Progenitor cell of endocrine pancreas (in vitro differentiated cells): Measurements from ENCODE around the gene PI16. TPM values are rescaled to one million over a fixed set of nuclear protein-coding genes. Genes with fewer than 3 reads are reported as not detected.
A peak's percentile ranks its signal among the peaks of the same experiment; 100 is the strongest.

Experiments used
- DNase-seq: peaks from one replicate; pipeline ENCODE4 v3.0.0; 2021; ENCODE audit warnings: low spot score; ENCODE audit not compliant: unreplicated experiment
- H3K27ac Mint-ChIP-seq: 2 replicates; pipeline ENCODE4 v1.8.0; 2021; ENCODE audit warnings: mild to moderate bottlenecking, moderate library complexity, mixed read lengths
- H3K27me3 Mint-ChIP-seq: 2 replicates; pipeline ENCODE4 v1.8.0; 2021; ENCODE audit warnings: mixed read lengths
- H3K36me3 Mint-ChIP-seq: 2 replicates; pipeline ENCODE4 v1.8.0; 2022; ENCODE audit warnings: mixed read lengths; ENCODE audit not compliant: insufficient read depth
- H3K4me1 Mint-ChIP-seq: 2 replicates; pipeline ENCODE4 v1.8.0; 2021; ENCODE audit warnings: low read depth, mixed read lengths
- H3K4me3 Mint-ChIP-seq: 2 replicates; pipeline ENCODE4 v1.8.0; 2021; ENCODE audit warnings: low read depth, mild to moderate bottlenecking, moderate library complexity, mixed read lengths
- H3K9me3 Mint-ChIP-seq: 2 replicates; pipeline ENCODE4 v1.8.0; 2021; ENCODE audit warnings: low read depth, mixed read lengths
- CTCF ChIP-seq: fragments of 200-600 bp; sonication (generic); IDR thresholded peaks from one replicate; pipeline ENCODE4 v1.5.0; 2021; ENCODE audit warnings: antibody characterized with exemption, mild to moderate bottlenecking; ENCODE audit not compliant: unreplicated experiment
- total RNA-seq: library from RNA; stranded (reverse); gene quantifications from 2 replicates; pipeline ENCODE4 v1.2.1, GENCODE V29; 2021

PI16 gene
- total RNA-seq, 1 donor from 2014 or later, result not detected

- Mint-ChIP-seq H3K4me3 (no peak overlapping the region), H3K36me3 (peaks cover 12% of the 10 kb centered on the region), H3K27ac (no peak overlapping the region), H3K27me3 (no peaks in the 10 kb centered on the region), H3K9me3 (no peaks in the 10 kb centered on the region), H3K4me1 (peaks cover 4% of the 10 kb centered on the region)
- no peak for TF ChIP-seq CTCF
- no peak for DNase-seq
Measured at GRCh38 chr6:36976509-36976908, 22.0 kb downstream of the PI16 start.

- H3K36me3 Mint-ChIP-seq, result peaks cover 12% of the 10 kb centered on the region
- DNase-seq, result no peak
- H3K9me3 Mint-ChIP-seq, result no peaks in the 10 kb centered on the region
- H3K27ac Mint-ChIP-seq, result peak overlapping the region; percentile 16
- H3K4me3 Mint-ChIP-seq, result no peak overlapping the region
- H3K4me1 Mint-ChIP-seq, result peaks cover 6% of the 10 kb centered on the region
- H3K27me3 Mint-ChIP-seq, result no peaks in the 10 kb centered on the region
- no peak for TF ChIP-seq CTCF
Measured at GRCh38 chr6:36976931-36977330, 22.4 kb downstream of the PI16 start.

GRCh38 chr6:36977470-36977941, 23.0 kb downstream of the PI16 start:
- Mint-ChIP-seq H3K4me3 (no peak overlapping the region), H3K27me3 (no peaks in the 10 kb centered on the region), H3K27ac (no peak overlapping the region), H3K36me3 (peaks cover 12% of the 10 kb centered on the region), H3K9me3 (no peaks in the 10 kb centered on the region), H3K4me1 (peaks cover 8% of the 10 kb centered on the region)
- TF ChIP-seq CTCF, result peak; percentile 47
- no peak for DNase-seq

- peaks cover 11% of the 10 kb centered on the region for H3K36me3 Mint-ChIP-seq
- H3K9me3 Mint-ChIP-seq, result no peaks in the 10 kb centered on the region
- no peaks in the 10 kb centered on the region for H3K27me3 Mint-ChIP-seq
- H3K4me3 Mint-ChIP-seq, result no peak overlapping the region
- TF ChIP-seq CTCF, result no peak
- H3K27ac Mint-ChIP-seq, result no peak overlapping the region
- no peak for DNase-seq
- H3K4me1 Mint-ChIP-seq, result peaks cover 8% of the 10 kb centered on the region
Measured at GRCh38 chr6:36978421-36979346, 24.1 kb downstream of the PI16 start.

- Mint-ChIP-seq H3K4me3 (no peak overlapping the region), H3K27ac (no peak overlapping the region), H3K9me3 (no peaks in the 10 kb centered on the region), H3K4me1 (peaks cover 8% of the 10 kb centered on the region), H3K27me3 (no peaks in the 10 kb centered on the region), H3K36me3 (peaks cover 11% of the 10 kb centered on the region)
- no peak for DNase-seq
- TF ChIP-seq CTCF, result peak; percentile 32
Measured at GRCh38 chr6:36979347-36979742, 24.8 kb downstream of the PI16 start.
